Loucy (cell line): ENCODE data around the gene SCAMP2.

ENCODE experiments used
- CTCF ChIP-seq: fragments of 200-600 bp; sonication (generic); conservative IDR thresholded peaks from 2 replicates; pipeline ENCODE4 v1.5.1; 2014; ENCODE audit warnings: mild to moderate bottlenecking, antibody characterized with exemption, low read length
- EZH2phosphoT487 ChIP-seq: fragments of 200-600 bp; IDR thresholded peaks from 2 replicates; pipeline ENCODE4 v1.6.1; 2018; ENCODE audit warnings: antibody characterized with exemption, mild to moderate bottlenecking, moderate library complexity, borderline replicate concordance

- no peak for TF ChIP-seq CTCF
- TF ChIP-seq EZH2phosphoT487 = no peak
Measured at GRCh38 chr15:74827614-74828013, 45.6 kb downstream of the SCAMP2 start.
